HL-60 (cell line): Measurements from ENCODE around the gene SLC25A17.

Experiments
- CTCF ChIP-seq: IDR thresholded peaks from one replicate; pipeline ENCODE4 v1.5.1; 2011; ENCODE audit warnings: low read length, control low read depth, inconsistent platforms; ENCODE audit not compliant: insufficient read depth
- GABPA ChIP-seq: IDR thresholded peaks from 2 replicates; pipeline ENCODE4 v1.6.1; 2012; ENCODE audit warnings: low read depth
- POLR2AphosphoS5 ChIP-seq: IDR thresholded peaks from 2 replicates; pipeline ENCODE4 v1.6.1; 2012; ENCODE audit warnings: low read depth
- REST ChIP-seq: IDR thresholded peaks from 2 replicates; pipeline ENCODE4 v1.6.1; 2012; ENCODE audit warnings: low read depth; ENCODE audit not compliant: insufficient replicate concordance
- SPI1 ChIP-seq: IDR thresholded peaks from 2 replicates; pipeline ENCODE4 v1.6.1; 2012; ENCODE audit warnings: low read depth, mild to moderate bottlenecking, borderline replicate concordance

GRCh38 chr22:40758390-40758789 is 60.8 kb downstream of the SLC25A17 start:
- TF ChIP-seq CTCF (no peak), REST (no peak), SPI1 (no peak), POLR2AphosphoS5 (no peak), GABPA (no peak)
